Glutamatergic neuron (in vitro differentiated cells): Measurements from ENCODE around the gene HOXD10. TPM values are rescaled to one million over a fixed set of nuclear protein-coding genes. Genes with fewer than 3 reads are reported as not detected.

Source experiments
- DNase-seq: peaks from one replicate; pipeline ENCODE4 v3.0.0; 2022
- H3K27ac Mint-ChIP-seq: one replicate; pipeline ENCODE4 v1.8.0; 2020; ENCODE audit warnings: mild to moderate bottlenecking, mixed read lengths, inconsistent platforms; ENCODE audit not compliant: unreplicated experiment
- H3K27me3 Mint-ChIP-seq: one replicate; pipeline ENCODE4 v1.8.0; 2020; ENCODE audit warnings: mild to moderate bottlenecking, moderate library complexity, mixed read lengths, inconsistent platforms; ENCODE audit not compliant: unreplicated experiment
- H3K36me3 Mint-ChIP-seq: one replicate; pipeline ENCODE4 v1.8.0; 2020; ENCODE audit warnings: mild to moderate bottlenecking, mixed read lengths, inconsistent platforms; ENCODE audit not compliant: unreplicated experiment
- H3K4me1 Mint-ChIP-seq: one replicate; pipeline ENCODE4 v1.8.0; 2020; ENCODE audit warnings: mild to moderate bottlenecking, low read depth, mixed read lengths, inconsistent platforms; ENCODE audit not compliant: unreplicated experiment
- H3K4me3 Mint-ChIP-seq: one replicate; pipeline ENCODE4 v1.8.0; 2020; ENCODE audit warnings: mild to moderate bottlenecking, mixed read lengths, inconsistent platforms; ENCODE audit not compliant: unreplicated experiment
- H3K9me3 Mint-ChIP-seq: one replicate; pipeline ENCODE4 v1.8.0; 2020; ENCODE audit warnings: mild to moderate bottlenecking, moderate library complexity, mixed read lengths, inconsistent platforms; ENCODE audit not compliant: unreplicated experiment
- total RNA-seq: library from RNA; stranded (reverse); fragmentation: NEBNext Ultra II Directional; extraction: Animal tissue kit (Norgen Biotek cat#: 25700); gene quantifications from one replicate; pipeline ENCODE4 v1.2.1, GENCODE V29; 2021; ENCODE audit not compliant: unreplicated experiment
- TF ChIP-seq, protein P1 (sequence below): fragments of 200-600 bp; sonication (generic); IDR thresholded peaks from one replicate; pipeline ENCODE4 v1.5.0; 2021; ENCODE audit not compliant: partially characterized antibody, unreplicated experiment

The HOXD10 gene
- total RNA-seq, 1 donor from 2014 or later: not detected

DNA sequence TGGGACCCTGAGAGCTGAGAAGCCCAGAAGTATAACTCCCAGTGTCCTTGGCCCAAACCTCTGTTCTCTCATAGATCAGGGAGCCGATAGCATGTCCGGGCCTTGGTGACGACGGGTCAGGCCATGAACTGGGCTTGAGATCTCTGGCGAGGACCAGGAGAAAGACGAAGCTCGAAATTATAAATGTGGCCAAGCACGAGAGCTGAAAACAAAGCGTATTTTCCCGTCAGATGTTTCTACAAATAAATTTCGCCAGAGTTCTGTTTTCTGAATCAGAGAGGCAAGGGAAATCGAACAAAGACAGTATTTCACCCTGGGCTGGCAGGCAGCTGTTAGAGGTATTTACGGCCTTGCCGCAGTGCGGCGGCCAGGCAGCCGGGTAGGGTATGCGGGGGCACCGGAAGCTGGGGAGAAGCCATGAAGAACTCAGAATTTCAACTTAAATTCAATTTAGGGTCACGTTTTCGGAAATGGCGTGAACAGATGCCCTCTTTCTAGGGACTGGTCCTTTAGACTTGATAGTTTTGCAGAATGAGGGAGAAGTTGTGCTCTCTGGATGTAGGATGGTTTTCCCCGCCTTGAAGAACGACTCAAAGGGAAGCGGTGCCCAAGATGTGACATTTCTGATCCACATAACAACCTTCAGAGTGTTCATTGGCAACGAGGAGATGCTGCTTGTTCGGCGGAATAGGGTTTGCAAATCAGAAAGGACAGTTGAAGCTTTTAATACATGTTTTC, 22.5 kb downstream of the HOXD10 start:
- H3K27me3 Mint-ChIP-seq: peaks cover 42% of the 10 kb centered on the region
- peaks cover 5% of the 10 kb centered on the region for H3K36me3 Mint-ChIP-seq
- no peak overlapping the region for H3K27ac Mint-ChIP-seq
- TF ChIP-seq, protein P1, sequence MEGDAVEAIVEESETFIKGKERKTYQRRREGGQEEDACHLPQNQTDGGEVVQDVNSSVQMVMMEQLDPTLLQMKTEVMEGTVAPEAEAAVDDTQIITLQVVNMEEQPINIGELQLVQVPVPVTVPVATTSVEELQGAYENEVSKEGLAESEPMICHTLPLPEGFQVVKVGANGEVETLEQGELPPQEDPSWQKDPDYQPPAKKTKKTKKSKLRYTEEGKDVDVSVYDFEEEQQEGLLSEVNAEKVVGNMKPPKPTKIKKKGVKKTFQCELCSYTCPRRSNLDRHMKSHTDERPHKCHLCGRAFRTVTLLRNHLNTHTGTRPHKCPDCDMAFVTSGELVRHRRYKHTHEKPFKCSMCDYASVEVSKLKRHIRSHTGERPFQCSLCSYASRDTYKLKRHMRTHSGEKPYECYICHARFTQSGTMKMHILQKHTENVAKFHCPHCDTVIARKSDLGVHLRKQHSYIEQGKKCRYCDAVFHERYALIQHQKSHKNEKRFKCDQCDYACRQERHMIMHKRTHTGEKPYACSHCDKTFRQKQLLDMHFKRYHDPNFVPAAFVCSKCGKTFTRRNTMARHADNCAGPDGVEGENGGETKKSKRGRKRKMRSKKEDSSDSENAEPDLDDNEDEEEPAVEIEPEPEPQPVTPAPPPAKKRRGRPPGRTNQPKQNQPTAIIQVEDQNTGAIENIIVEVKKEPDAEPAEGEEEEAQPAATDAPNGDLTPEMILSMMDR: no peak
- peak overlapping the region; percentile 12 for H3K4me3 Mint-ChIP-seq
- DNase-seq: no peak
- peaks cover 21% of the 10 kb centered on the region for H3K9me3 Mint-ChIP-seq
- no peaks in the 10 kb centered on the region for H3K4me1 Mint-ChIP-seq

DNA sequence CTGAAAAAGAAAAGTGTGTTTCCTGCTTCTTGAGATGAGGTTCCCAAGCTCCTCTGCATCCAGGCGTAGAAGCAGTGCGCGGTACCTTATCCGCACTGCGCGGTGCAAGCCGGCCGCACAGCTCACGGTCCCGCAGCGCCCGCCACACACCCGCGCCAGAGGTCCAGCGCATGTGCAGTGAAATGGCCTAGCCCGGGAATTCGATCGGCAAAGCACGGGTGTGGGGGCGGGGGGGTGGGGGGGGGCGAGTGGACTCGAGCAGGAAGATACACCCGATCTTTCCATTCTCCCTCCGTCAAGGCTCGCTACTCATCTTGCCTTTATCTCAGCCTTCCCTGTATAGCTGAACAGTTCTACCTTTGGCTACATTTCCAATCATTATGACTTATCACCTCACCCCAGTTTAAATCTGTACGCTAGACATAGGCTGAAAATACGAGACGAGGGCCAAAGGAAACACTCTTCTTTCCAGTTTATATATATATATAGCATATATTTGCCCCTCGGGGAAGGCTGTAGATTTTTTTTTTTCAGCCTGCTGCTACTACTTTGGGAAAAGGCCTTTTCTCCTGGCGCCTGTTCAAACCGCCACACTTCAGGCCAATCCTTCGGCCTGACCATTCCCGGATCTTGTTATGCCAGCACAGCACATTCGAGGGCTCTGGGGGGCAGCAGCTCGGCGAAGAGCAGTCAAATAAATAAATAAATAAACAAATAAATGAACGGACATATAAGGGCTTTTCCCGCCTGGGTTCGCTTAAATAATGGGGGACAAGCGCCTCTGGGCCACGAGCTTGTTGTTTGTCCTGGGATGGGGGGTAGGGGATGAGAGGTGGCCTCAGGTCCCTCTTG, 23.3 kb downstream of the HOXD10 start:
- Mint-ChIP-seq H3K27ac (no peak overlapping the region), H3K27me3 (peaks cover 39% of the 10 kb centered on the region), H3K4me3 (peak overlapping the region; percentile 12), H3K36me3 (peaks cover 5% of the 10 kb centered on the region), H3K9me3 (peaks cover 21% of the 10 kb centered on the region), H3K4me1 (no peaks in the 10 kb centered on the region)
- TF ChIP-seq, protein P1: no peak
- no peak for DNase-seq

DNA sequence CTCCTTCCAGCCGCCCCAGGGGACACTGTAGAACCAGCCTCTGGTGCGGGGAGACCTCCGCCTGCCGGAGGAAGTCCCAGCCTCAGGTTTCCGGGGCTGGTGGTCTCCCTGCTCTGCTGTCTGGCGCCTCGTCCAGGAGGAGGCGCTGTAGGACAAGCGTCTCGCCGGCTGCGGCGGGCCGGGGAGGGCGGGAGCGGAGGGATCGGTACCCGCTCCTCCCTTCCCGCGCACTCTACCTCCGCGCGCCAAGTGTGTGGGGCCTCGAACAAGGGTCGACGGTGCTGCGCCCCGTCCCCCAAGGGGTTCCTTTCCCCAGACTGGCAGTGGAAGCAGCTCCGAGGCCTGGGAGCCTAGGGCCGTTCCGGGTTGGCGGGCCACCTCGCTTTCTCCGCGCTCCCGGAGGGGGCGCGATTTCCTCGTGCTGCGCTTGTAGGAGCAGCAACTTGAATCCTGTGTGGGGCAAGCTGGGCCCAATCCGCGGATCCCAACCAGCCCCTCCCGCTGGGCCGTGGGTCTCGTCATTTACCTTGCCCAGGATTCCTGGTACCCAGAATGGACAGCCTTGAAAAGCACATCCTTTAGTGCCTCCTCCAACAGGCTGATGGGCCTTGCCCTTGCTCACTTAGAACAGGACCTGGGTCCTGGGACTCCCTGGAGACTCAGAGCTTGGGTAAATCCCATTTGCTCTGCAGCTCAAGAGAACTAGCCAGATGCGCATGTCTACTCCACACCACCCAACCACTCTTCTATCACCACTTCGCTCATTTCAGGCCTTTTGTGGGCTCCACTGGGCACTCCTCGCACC, 24.1 kb downstream of the HOXD10 start:
- H3K27ac Mint-ChIP-seq: no peak overlapping the region
- peak overlapping the region; percentile 10 for H3K4me3 Mint-ChIP-seq
- no peaks in the 10 kb centered on the region for H3K4me1 Mint-ChIP-seq
- peaks cover 5% of the 10 kb centered on the region for H3K36me3 Mint-ChIP-seq
- peaks cover 40% of the 10 kb centered on the region for H3K27me3 Mint-ChIP-seq
- DNase-seq: peak; percentile 88
- H3K9me3 Mint-ChIP-seq: peaks cover 19% of the 10 kb centered on the region
- TF ChIP-seq, protein P1: peak; percentile 96

DNA sequence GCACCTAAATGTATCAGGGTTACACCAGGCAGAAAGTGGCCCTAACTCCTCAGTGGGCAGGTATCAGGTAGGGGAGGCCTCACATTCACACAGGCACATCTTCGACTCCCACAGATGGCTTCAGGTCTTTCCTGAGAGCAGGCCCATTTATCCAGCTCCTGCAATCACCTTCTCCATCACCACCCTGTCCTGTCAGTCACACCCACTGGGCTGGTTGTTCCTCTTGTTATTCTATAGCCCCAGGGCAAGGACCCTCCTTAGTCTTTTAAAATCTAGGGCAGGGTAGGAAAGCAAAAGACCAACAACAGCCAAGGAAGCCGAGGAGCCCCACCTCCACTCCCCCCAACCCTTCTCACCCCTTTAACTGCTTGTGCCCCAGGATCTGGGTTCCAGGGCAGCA, 25.7 kb downstream of the HOXD10 start:
- H3K27ac Mint-ChIP-seq: no peak overlapping the region
- H3K27me3 Mint-ChIP-seq: peaks cover 37% of the 10 kb centered on the region
- H3K36me3 Mint-ChIP-seq: peaks cover 5% of the 10 kb centered on the region
- TF ChIP-seq, protein P1: no peak
- peaks cover 19% of the 10 kb centered on the region for H3K9me3 Mint-ChIP-seq
- H3K4me3 Mint-ChIP-seq: no peak overlapping the region
- DNase-seq: no peak
- H3K4me1 Mint-ChIP-seq: no peaks in the 10 kb centered on the region
